ENCODE measurements around the gene NKX1-1. TPM values are rescaled to one million over a fixed set of nuclear protein-coding genes. Genes with fewer than 3 reads are reported as not detected.

The NKX1-1 gene
- total RNA-seq, 1 donor, result not detected

DNA sequence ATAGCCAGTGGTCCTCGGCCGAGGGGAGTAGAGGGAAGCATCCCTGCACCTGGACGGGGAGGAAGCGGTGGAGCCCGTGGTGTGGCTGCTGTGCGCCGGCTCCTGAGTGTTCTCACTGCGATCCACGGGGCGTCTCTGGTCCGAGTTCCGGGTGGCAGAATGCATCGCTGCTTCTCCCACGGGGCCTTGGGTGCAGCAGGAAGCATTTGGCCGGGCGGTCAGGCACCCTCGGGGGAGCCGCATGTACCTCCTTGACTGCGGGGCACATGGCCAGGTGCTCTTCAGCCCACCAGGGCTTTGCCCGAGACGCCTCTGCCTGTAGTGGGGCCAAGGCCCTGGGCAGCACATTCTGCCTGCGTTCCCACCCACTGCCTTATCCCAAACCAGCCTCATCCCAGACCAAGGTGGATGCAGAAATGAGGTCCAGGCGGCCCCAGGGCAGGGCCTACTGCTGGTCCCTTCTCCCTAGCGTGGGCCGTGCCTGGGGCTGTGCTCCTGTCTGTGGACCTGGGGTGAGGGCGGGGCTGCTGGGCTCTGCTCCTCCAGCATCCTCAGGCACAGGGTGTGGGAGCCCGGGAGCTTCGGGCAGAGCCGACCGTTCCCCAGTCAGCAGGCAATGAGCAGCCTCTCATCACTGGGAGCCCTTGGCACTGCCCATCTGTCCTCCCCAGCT lies 27.5 kb downstream of the NKX1-1 start:
- no peak overlapping the region for H3K4me3 ChIP-seq (ENCODE audit: insufficient read depth, low read length)
- TF ChIP-seq, protein P1, sequence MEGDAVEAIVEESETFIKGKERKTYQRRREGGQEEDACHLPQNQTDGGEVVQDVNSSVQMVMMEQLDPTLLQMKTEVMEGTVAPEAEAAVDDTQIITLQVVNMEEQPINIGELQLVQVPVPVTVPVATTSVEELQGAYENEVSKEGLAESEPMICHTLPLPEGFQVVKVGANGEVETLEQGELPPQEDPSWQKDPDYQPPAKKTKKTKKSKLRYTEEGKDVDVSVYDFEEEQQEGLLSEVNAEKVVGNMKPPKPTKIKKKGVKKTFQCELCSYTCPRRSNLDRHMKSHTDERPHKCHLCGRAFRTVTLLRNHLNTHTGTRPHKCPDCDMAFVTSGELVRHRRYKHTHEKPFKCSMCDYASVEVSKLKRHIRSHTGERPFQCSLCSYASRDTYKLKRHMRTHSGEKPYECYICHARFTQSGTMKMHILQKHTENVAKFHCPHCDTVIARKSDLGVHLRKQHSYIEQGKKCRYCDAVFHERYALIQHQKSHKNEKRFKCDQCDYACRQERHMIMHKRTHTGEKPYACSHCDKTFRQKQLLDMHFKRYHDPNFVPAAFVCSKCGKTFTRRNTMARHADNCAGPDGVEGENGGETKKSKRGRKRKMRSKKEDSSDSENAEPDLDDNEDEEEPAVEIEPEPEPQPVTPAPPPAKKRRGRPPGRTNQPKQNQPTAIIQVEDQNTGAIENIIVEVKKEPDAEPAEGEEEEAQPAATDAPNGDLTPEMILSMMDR (IDR thresholded peaks at IDR 0.05; ENCODE audit: extremely low read depth, low read depth, low read length), result no peak
- no peak overlapping the region for H3K4me2 ChIP-seq (ENCODE audit: insufficient read depth, low read length)
- H3K9me3 ChIP-seq (ENCODE audit: low read depth, low read length), result no peaks in the 10 kb centered on the region
- no peak for DNase-seq (ENCODE audit: insufficient read length, low spot score, missing footprints)
- no peaks in the 10 kb centered on the region for H3K36me3 ChIP-seq (ENCODE audit: insufficient read depth, low read length)
- H2AFZ ChIP-seq (ENCODE audit: low read length), result no peak overlapping the region
- no peaks in the 10 kb centered on the region for H3K4me1 ChIP-seq (ENCODE audit: insufficient read depth, low read length)
- H4K20me1 ChIP-seq (ENCODE audit: insufficient read depth, low read length), result no peaks in the 10 kb centered on the region
- no peak overlapping the region for H3K27ac ChIP-seq (ENCODE audit: low read depth, low read length)
- no peaks in the 10 kb centered on the region for H3K79me2 ChIP-seq (ENCODE audit: insufficient read depth, low read length)
- no peaks in the 10 kb centered on the region for H3K27me3 ChIP-seq (ENCODE audit: insufficient read depth, low read length)

DNA sequence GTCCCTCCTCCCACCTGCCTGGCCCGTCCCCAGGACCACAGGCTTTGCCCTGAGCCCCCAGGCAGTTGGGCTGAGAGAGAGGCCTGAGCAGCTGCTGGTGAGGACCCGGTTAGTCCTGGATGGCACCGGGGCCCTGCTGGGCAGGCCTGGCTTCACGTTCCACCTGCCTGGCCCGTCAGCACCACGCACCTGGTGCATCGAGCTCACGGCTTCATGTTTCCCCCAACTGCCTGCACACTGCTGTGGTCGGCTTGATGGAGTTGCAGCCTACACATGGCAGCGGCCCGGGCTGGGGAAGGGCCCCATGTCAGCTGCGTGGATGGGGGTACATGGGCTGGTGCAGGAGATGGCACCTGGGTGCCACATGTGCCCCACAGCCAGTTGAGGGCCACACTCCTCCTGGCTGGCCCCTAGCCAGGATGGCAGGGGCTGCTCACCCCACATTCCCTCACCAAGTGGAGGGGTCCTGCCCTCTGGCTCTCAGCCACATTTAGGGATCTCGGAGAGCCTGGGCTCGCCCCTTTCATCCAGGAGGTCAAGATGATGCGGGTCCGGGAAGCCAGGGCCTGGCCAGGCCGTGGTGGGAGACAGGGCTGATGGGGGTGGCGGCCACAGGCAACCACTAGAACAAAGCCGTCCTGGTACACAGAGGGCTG lies 28.5 kb downstream of the NKX1-1 start:
- Histone ChIP-seq H3K27me3 (ENCODE audit: insufficient read depth, low read length) (no peaks in the 10 kb centered on the region), H2AFZ (ENCODE audit: low read length) (no peak overlapping the region), H3K27ac (ENCODE audit: low read depth, low read length) (no peak overlapping the region), H3K4me1 (ENCODE audit: insufficient read depth, low read length) (no peaks in the 10 kb centered on the region), H3K36me3 (ENCODE audit: insufficient read depth, low read length) (no peaks in the 10 kb centered on the region), H3K9me3 (ENCODE audit: low read depth, low read length) (no peaks in the 10 kb centered on the region), H3K4me2 (ENCODE audit: insufficient read depth, low read length) (no peak overlapping the region), H3K4me3 (ENCODE audit: insufficient read depth, low read length) (no peak overlapping the region), H4K20me1 (ENCODE audit: insufficient read depth, low read length) (no peaks in the 10 kb centered on the region), H3K79me2 (ENCODE audit: insufficient read depth, low read length) (no peaks in the 10 kb centered on the region)
- TF ChIP-seq, protein P1 (IDR thresholded peaks at IDR 0.05; ENCODE audit: extremely low read depth, low read depth, low read length), result no peak
- DNase-seq (ENCODE audit: insufficient read length, low spot score, missing footprints), result no peak

DNA sequence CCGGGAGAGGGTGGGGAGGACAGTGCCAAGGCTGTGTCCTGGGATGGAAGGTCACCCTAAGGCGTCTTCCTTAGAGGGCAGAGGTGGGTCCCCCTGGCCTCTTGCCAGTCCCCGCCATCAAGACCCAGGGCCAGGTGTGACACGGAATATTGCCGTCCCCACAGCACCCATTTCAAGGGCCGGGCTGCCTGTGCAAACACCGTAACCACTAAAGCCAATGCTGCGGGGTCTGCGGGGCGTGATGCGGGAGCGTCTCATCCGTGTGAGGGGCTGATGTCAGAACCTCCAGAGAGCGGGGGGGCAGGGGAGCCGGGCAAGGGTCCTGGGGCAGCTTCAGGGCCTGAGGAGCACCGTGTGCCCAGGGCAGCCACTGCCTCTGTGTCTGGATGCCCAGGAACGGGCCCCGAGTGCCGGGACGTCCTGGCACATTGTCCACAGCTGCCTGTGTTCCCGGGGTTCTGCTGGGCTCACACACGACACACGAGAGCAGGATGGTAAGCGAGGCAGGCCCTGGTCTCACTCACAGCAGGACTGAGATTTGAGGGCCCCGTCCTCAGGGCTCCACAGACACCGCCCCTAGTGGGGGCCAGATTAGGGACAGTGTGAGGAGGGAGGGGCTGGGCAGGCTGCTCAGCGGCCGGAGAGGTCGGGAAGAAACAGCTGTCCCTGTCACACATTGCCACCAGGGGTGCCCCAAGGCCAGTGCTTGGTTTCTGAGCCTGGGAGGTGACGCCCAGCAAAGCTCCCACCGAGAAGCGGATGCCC lies 29.2 kb downstream of the NKX1-1 start:
- TF ChIP-seq, protein P1 (IDR thresholded peaks at IDR 0.05; ENCODE audit: extremely low read depth, low read depth, low read length), result no peak
- H2AFZ ChIP-seq (ENCODE audit: low read length), result no peak overlapping the region
- no peaks in the 10 kb centered on the region for H3K36me3 ChIP-seq (ENCODE audit: insufficient read depth, low read length)
- no peaks in the 10 kb centered on the region for H3K27me3 ChIP-seq (ENCODE audit: insufficient read depth, low read length)
- H3K4me1 ChIP-seq (ENCODE audit: insufficient read depth, low read length), result no peaks in the 10 kb centered on the region
- no peak overlapping the region for H3K27ac ChIP-seq (ENCODE audit: low read depth, low read length)
- H4K20me1 ChIP-seq (ENCODE audit: insufficient read depth, low read length), result no peaks in the 10 kb centered on the region
- DNase-seq (ENCODE audit: insufficient read length, low spot score, missing footprints), result no peak
- no peak overlapping the region for H3K4me3 ChIP-seq (ENCODE audit: insufficient read depth, low read length)
- no peak overlapping the region for H3K4me2 ChIP-seq (ENCODE audit: insufficient read depth, low read length)
- H3K79me2 ChIP-seq (ENCODE audit: insufficient read depth, low read length), result no peaks in the 10 kb centered on the region
- no peaks in the 10 kb centered on the region for H3K9me3 ChIP-seq (ENCODE audit: low read depth, low read length)

DNA sequence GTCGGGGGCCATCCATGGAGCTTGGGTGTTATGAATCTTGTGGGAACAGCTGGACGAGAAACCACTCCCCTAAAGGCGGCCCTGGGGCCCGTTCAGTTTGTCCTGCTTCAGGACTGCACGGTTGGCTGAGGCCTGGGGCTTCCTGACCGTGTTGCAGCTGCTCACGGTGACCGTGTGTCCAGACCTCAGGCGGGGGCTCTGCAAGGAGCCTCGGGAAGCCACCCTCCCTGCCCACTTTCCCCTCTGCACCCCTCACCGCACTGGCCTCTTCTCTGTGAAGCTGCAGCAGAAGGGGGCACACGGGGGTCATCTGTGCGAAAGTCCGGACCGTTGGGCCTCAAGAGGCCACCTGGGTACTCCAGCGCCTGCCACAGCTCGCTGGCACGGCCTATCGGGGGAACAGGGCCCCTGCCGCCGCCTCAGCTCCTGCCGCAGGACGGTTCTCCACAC lies 29.8 kb downstream of the NKX1-1 start:
- Histone ChIP-seq H3K27ac (ENCODE audit: low read depth, low read length) (no peak overlapping the region), H3K4me2 (ENCODE audit: insufficient read depth, low read length) (no peak overlapping the region), H4K20me1 (ENCODE audit: insufficient read depth, low read length) (no peaks in the 10 kb centered on the region), H3K4me1 (ENCODE audit: insufficient read depth, low read length) (no peaks in the 10 kb centered on the region), H3K27me3 (ENCODE audit: insufficient read depth, low read length) (no peaks in the 10 kb centered on the region), H3K79me2 (ENCODE audit: insufficient read depth, low read length) (no peaks in the 10 kb centered on the region), H2AFZ (ENCODE audit: low read length) (no peak overlapping the region), H3K36me3 (ENCODE audit: insufficient read depth, low read length) (no peaks in the 10 kb centered on the region), H3K9me3 (ENCODE audit: low read depth, low read length) (no peaks in the 10 kb centered on the region), H3K4me3 (ENCODE audit: insufficient read depth, low read length) (no peak overlapping the region)
- TF ChIP-seq, protein P1 (IDR thresholded peaks at IDR 0.05; ENCODE audit: extremely low read depth, low read depth, low read length), result no peak
- DNase-seq (ENCODE audit: insufficient read length, low spot score, missing footprints), result no peak
